Stomach (tissue), 4 donors: ENCODE data around the gene TUSC2.

Experiments
- CTCF ChIP-seq, 7 experiments: fragments of 450-650 bp in 4 of 7; fragments of 200-600 bp in 3 of 7; sonication (generic) in 3 of 7; IDR thresholded peaks; one replicate each; pipeline ENCODE4 v1.5.1; 2016 to 2019; ENCODE audit warnings: antibody characterized with exemption in 7 of 7, control low read depth in 2 of 7, mild to moderate bottlenecking in 1 of 7
- EP300 ChIP-seq: sonication (generic); formaldehyde crosslinking; IDR thresholded peaks from one replicate; pipeline ENCODE4 v1.6.1; 2017; ENCODE audit warnings: antibody characterized with exemption
- POLR2A ChIP-seq, 4 donors: fragments of 450-650 bp; IDR thresholded peaks; one replicate each; pipeline ENCODE4 v1.6.1; 2016; ENCODE audit warnings: antibody characterized with exemption in 4 of 4, control low read depth in 2 of 4, mild to moderate bottlenecking in 1 of 4, moderate library complexity in 1 of 4
- POLR2AphosphoS5 ChIP-seq, 3 donors: sonication (generic); formaldehyde crosslinking; IDR thresholded peaks; one replicate each; pipeline ENCODE4 v1.6.1; 2016; ENCODE audit warnings: antibody characterized with exemption in 3 of 3

- TF ChIP-seq POLR2A (IDR thresholded peaks at IDR 0.05) = no peak
- no peak for TF ChIP-seq POLR2AphosphoS5 (IDR thresholded peaks at IDR 0.05)
- TF ChIP-seq EP300 = no peak
- TF ChIP-seq CTCF (IDR thresholded peaks at IDR 0.05) = no peak
Observed at GRCh38 chr3:50352781-50353180, 24.8 kb upstream of the TUSC2 start.
